HepG2 (cell line): Measurements from ENCODE around the gene RHOD. TPM values are rescaled to one million over a fixed set of nuclear protein-coding genes. Genes with fewer than 3 reads are reported as not detected.

Source experiments
- ATAC-seq: fragments of 200-7000 bp; cut with Tn5 transposase; 3 replicates; pipeline ENCODE4 v1.9.1; 2020; ENCODE audit warnings: mild to moderate bottlenecking, moderate library complexity
- BruUV-seq: library from RNA; stranded (reverse); fragments of 400-500 nt; replicated peaks from 2 replicates; lab custom pipeline; 2021; lab: Mats Ljungman, UMichigan
- CTCF ChIA-PET: fragments of 300-600 bp; formaldehyde crosslinking; extraction: SDS; loops from one replicate; lab custom pipeline; 2021; ENCODE audit warnings: low total read pairs, inconsistent platforms, low intra/inter-chr PET ratio; lab: Yijun Ruan, JAX
- POLR2A ChIA-PET: fragments of 350-600 bp; sonication (Branson Sonifier 250); formaldehyde crosslinking; loops from one replicate; lab custom pipeline; 2020; ENCODE audit warnings: antibody characterized with exemption, inconsistent platforms; lab: Yijun Ruan, JAX
- DNase-seq: peaks from one replicate; pipeline ENCODE4 v3.0.0-alpha.2; 2015; ENCODE audit warnings: low spot score
- FAIRE-seq: peaks from 3 replicates; lab custom pipeline; 2011; peaks lifted over from hg19 to GRCh38; lab: Jason Lieb, UNC
- H2AFZ ChIP-seq: one replicate; pipeline ENCODE4 v1.6.1; 2011; ENCODE audit warnings: low read length, inconsistent platforms
- H3K27ac ChIP-seq: fragments of 300-600 bp; 3 replicates; pipeline ENCODE4 v1.8.0; 2011; ENCODE audit warnings: mixed run types, mild to moderate bottlenecking, mixed read lengths, low read length, inconsistent platforms; ENCODE audit not compliant: insufficient read depth; ENCODE audit errors: extremely low read length
- H3K27me3 ChIP-seq, 2 experiments: fragments of 200-600 bp in 1 of 2; 2 replicates in 1 of 2; 3 replicates in 1 of 2; pipeline versions ENCODE4 v1.6.0 to v1.8.0; 2011; ENCODE audit warnings: low read length in 2 of 2, mild to moderate bottlenecking in 2 of 2, moderate library complexity in 2 of 2, inconsistent platforms in 1 of 2; ENCODE audit not compliant: insufficient read depth in 2 of 2, control insufficient read depth in 1 of 2
- H3K36me3 ChIP-seq, 2 experiments: fragments of 200-600 bp in 1 of 2; replicated peaks in 1 of 2; 2 replicates in 1 of 2; 3 replicates in 1 of 2; pipeline versions ENCODE4 v1.5.1 to v1.8.0; 2011; ENCODE audit warnings: low read length in 2 of 2, inconsistent platforms in 1 of 2; ENCODE audit not compliant: insufficient read depth in 2 of 2, control insufficient read depth in 1 of 2
- H3K4me1 ChIP-seq: 2 replicates; pipeline ENCODE4 v1.5.1; 2012; ENCODE audit warnings: low read length, inconsistent platforms; ENCODE audit not compliant: insufficient read depth
- H3K4me2 ChIP-seq: 2 replicates; pipeline ENCODE4 v1.6.0; 2011; ENCODE audit warnings: low read depth, low read length, inconsistent platforms
- H3K4me3 ChIP-seq, 3 experiments: fragments of 200-600 bp in 1 of 3; sonication (generic), shearing (Covaris generic) in 1 of 3; replicated peaks in 1 of 3; 2 replicates each; pipeline ENCODE4 v1.5.1; 2011 to 2016; ENCODE audit warnings: low read length in 3 of 3, inconsistent platforms in 2 of 3, low read depth in 2 of 3, mild to moderate bottlenecking in 2 of 3, control low read depth in 1 of 3, mixed read lengths in 1 of 3; ENCODE audit not compliant: insufficient read depth in 1 of 3
- H3K79me2 ChIP-seq: one replicate; pipeline ENCODE4 v1.6.1; 2011; ENCODE audit warnings: low read length, inconsistent platforms; ENCODE audit not compliant: insufficient read depth
- H3K9ac ChIP-seq: 2 replicates; pipeline ENCODE4 v1.6.0; 2011; ENCODE audit warnings: mild to moderate bottlenecking, low read depth, low read length, inconsistent platforms; ENCODE audit not compliant: insufficient read depth
- H3K9me3 ChIP-seq: 2 replicates; pipeline ENCODE4 v1.5.1; 2012; ENCODE audit warnings: mild to moderate bottlenecking, low read length
- H4K20me1 ChIP-seq: 2 replicates; pipeline ENCODE4 v1.6.0; 2011; ENCODE audit warnings: inconsistent platforms, mild to moderate bottlenecking, low read length, moderate library complexity; ENCODE audit not compliant: insufficient read depth
- XRCC5 ChIP-seq: fragments of 200-400 bp; formaldehyde crosslinking; optimal IDR thresholded peaks from 2 replicates; pipeline ENCODE3; 2017; ENCODE audit warnings: mild to moderate bottlenecking, low read length
- WGBS: methylation state at CpG from one replicate; pipeline ENCODE4 v1.1.6; 2017; ENCODE audit warnings: low lambda C conversion rate; 5-methylcytosine and 5-hydroxymethylcytosine counted together
- in situ Hi-C: cut with HindIII; loops from 2 replicates; pipeline ENCODE4 v1.10.0; 2017; ENCODE audit warnings: low pct_unique_long_range_greater_than_20kb; ENCODE audit not compliant: extremely low pct_ligation_motif_present
- intact Hi-C: fragments of 100-400 bp; cut with micrococcal nuclease; formaldehyde crosslinking; loops from one replicate; pipeline ENCODE4 v1.10.0; 2022; ENCODE audit not compliant: unreplicated experiment
- polyA plus RNA-seq, 8 experiments: library from polyadenylated mRNA; depleted of rRNA in 3 of 8; stranded (reverse) in 7 of 8; unstranded in 1 of 8; fragments of >200 nt; fragmentation: Illumina TruSeq in 4 of 8; extraction: Trizol in 4 of 8; gene quantifications; 2 replicates each; pipeline versions ENCODE4 v1.2.1 to v1.2.3, GENCODE V29; 2011 to 2016; ENCODE audit warnings: low read depth in 4 of 8, missing spikeins in 1 of 8, mixed read lengths in 1 of 8; ENCODE audit not compliant: insufficient read depth in 1 of 8
- total RNA-seq, 5 experiments: library from RNA; depleted of rRNA; stranded (reverse); fragments of >200 nt; fragmentation: Illumina TruSeq; extraction: Trizol; gene quantifications; 2 replicates each; pipeline ENCODE4 v1.2.3, GENCODE V29; 2016; ENCODE audit warnings: low read depth in 1 of 5
- TF ChIP-seq, protein P1 (sequence below): sonication (generic); formaldehyde crosslinking; IDR thresholded peaks from 2 replicates; pipeline ENCODE4 v1.5.1; 2020; ENCODE audit warnings: mild to moderate bottlenecking, missing genetic modification reagents, borderline replicate concordance
- TF ChIP-seq, protein P2 (sequence below): sonication (generic); formaldehyde crosslinking; IDR thresholded peaks from 2 replicates; pipeline ENCODE4 v1.8.1; 2022; ENCODE audit warnings: low read depth, mild to moderate bottlenecking, missing genetic modification reagents
- TF ChIP-seq, protein P3 (sequence below): sonication (generic); formaldehyde crosslinking; IDR thresholded peaks from 2 replicates; pipeline ENCODE4 v1.5.0; 2020; ENCODE audit warnings: mild to moderate bottlenecking, missing genetic modification reagents, moderate library complexity

RHOD gene
- total and polyA plus RNA-seq, 2 of the 13 experiments (the other 11 are each of a cell fraction or from before 2014, with no cell fraction given) = 0.27 to 0.98 TPM

DNA sequence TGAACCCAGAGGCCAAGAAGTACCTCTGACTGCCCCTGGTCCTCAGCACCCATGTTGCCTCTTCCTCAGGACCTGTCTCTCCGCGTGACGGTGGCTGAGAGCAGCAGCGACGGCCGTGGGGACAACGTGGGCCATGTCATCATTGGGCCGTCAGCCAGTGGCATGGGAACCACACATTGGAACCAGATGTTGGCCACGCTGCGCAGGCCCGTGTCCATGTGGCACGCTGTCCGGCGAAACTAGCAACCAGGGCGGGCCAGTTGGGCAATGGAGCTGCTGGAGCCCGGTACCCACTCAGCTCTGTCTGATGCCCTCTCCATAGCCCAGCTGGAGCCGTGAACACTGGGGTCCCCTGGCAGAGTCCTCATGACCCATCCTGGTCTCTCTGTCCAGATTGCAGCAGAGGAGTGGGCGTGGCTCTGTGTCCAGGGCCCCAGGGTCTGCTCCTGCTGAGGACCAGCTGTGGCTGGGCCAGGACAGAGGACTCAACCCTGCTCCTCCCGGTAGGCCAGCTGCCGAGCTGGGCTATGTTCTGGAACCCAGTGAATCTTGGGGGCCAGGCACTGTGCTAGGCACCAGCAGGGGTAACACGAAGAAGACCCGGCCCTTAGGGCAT lies 8.0 kb upstream of the RHOD start (continued):
- TF ChIP-seq, protein P1, sequence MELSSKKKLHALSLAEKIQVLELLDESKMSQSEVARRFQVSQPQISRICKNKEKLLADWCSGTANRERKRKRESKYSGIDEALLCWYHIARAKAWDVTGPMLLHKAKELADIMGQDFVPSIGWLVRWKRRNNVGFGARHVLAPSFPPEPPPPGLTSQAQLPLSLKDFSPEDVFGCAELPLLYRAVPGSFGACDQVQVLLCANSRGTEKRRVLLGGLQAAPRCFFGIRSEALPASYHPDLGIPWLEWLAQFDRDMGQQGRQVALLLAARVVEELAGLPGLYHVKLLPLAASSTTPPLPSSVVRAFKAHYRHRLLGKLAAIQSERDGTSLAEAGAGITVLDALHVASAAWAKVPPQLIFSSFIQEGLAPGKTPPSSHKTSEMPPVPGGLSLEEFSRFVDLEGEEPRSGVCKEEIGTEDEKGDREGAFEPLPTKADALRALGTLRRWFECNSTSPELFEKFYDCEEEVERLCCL = no peak
- TF ChIP-seq XRCC5 = no peak

DNA sequence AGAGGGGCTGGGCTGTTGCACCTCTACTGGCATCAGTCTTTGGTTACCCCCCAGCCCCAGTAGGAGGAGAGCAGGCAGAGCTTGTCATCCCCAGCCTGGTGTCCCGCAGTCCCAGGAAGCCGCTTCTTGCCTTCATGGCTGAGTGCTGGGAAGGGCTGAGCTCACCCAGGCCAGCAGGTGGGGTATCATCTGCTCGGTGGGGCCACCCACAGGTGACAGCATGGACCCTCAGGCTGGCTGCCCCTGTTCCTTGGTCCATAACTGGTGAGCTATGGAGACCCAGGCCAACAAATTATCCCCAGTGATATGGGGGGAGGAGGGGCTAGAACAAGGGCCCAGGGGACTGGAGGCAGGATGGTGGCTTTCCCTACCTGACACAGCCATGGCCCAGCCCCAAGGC lies 6.5 kb upstream of the RHOD start:
- Histone ChIP-seq H3K27me3 (peaks cover 0 to 27% of the 10 kb centered on the region in 2 experiments; a peak in 2 of 5 replicates), H3K4me3 (no peak overlapping the region), H3K9me3 (no peaks in the 10 kb centered on the region)
- FAIRE-seq (no peak), DNase-seq (peak; percentile 15)
- intact Hi-C loops = no loop called here
- CTCF ChIA-PET = no interaction called here
- WGBS = no CpG with 5 or more reads among the region's 3 CpGs
- TF ChIP-seq, protein P2, sequence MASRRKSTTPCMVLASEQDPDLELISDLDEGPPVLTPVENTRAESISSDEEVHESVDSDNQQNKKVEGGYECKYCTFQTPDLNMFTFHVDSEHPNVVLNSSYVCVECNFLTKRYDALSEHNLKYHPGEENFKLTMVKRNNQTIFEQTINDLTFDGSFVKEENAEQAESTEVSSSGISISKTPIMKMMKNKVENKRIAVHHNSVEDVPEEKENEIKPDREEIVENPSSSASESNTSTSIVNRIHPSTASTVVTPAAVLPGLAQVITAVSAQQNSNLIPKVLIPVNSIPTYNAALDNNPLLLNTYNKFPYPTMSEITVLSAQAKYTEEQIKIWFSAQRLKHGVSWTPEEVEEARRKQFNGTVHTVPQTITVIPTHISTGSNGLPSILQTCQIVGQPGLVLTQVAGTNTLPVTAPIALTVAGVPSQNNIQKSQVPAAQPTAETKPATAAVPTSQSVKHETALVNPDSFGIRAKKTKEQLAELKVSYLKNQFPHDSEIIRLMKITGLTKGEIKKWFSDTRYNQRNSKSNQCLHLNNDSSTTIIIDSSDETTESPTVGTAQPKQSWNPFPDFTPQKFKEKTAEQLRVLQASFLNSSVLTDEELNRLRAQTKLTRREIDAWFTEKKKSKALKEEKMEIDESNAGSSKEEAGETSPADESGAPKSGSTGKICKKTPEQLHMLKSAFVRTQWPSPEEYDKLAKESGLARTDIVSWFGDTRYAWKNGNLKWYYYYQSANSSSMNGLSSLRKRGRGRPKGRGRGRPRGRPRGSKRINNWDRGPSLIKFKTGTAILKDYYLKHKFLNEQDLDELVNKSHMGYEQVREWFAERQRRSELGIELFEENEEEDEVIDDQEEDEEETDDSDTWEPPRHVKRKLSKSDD (CRISPR knock-in tag) = no peak
- TF ChIP-seq, protein P3, sequence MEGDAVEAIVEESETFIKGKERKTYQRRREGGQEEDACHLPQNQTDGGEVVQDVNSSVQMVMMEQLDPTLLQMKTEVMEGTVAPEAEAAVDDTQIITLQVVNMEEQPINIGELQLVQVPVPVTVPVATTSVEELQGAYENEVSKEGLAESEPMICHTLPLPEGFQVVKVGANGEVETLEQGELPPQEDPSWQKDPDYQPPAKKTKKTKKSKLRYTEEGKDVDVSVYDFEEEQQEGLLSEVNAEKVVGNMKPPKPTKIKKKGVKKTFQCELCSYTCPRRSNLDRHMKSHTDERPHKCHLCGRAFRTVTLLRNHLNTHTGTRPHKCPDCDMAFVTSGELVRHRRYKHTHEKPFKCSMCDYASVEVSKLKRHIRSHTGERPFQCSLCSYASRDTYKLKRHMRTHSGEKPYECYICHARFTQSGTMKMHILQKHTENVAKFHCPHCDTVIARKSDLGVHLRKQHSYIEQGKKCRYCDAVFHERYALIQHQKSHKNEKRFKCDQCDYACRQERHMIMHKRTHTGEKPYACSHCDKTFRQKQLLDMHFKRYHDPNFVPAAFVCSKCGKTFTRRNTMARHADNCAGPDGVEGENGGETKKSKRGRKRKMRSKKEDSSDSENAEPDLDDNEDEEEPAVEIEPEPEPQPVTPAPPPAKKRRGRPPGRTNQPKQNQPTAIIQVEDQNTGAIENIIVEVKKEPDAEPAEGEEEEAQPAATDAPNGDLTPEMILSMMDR (CRISPR knock-in tag) = peak; percentile 55
- TF ChIP-seq, all 625 proteins: peak for 1
- Histone ChIP-seq H3K4me2 (no peak overlapping the region), H4K20me1 (no peaks in the 10 kb centered on the region), H3K4me1 (peaks cover 38% of the 10 kb centered on the region), H3K79me2 (no peaks in the 10 kb centered on the region), H3K9ac (no peak overlapping the region), H3K27ac (no peak overlapping the region), H3K36me3 (no peaks in the 10 kb centered on the region), H2AFZ (no peak overlapping the region)
- POLR2A ChIA-PET = no interaction called here
- no TSS peak for BruUV-seq
- peak; percentile 61 for ATAC-seq
- in situ Hi-C loops = no loop called here
